ENCODE data around the gene RNF227. TPM values are rescaled to one million over a fixed set of nuclear protein-coding genes. Genes with fewer than 3 reads are reported as not detected.

The RNF227 gene
- total and polyA plus RNA-seq, 2 of the 13 experiments (the other 11 are each of a cell fraction or from before 2014, with no cell fraction given) = 0.20 to 0.79 TPM

GRCh38 chr17:7931709-7932482, 15.8 kb upstream of the RNF227 start, which contains the start of the genes CNTROB and TRAPPC1 (continued):
- TF ChIP-seq ZBTB34 (CRISPR knock-in tag; IDR thresholded peaks at IDR 0.05) (0 out of 2 replicates have a peak, but pooled peaks have one; percentile 34), ELF3 (CRISPR knock-in tag; IDR thresholded peaks at IDR 0.05) (peak; percentile 57), KDM5A (IDR thresholded peaks at IDR 0.05; ENCODE audit: borderline replicate concordance, low read length) (peak; percentile 78; the same call in 1 of the 2 replicates), SSRP1 (CRISPR knock-in tag; IDR thresholded peaks at IDR 0.05) (no peak), MNT (IDR thresholded peaks at IDR 0.05) (peak; percentile 40; the same call in 1 of the 2 replicates), KLF11 (CRISPR knock-in tag; IDR thresholded peaks at IDR 0.05) (peak; percentile 82; the same call in 1 of the 2 replicates), ZNF232 (CRISPR knock-in tag; IDR thresholded peaks at IDR 0.05; ENCODE audit: borderline replicate concordance) (0 out of 2 replicates have a peak, but pooled peaks have one; percentile 57), ZNF687 (CRISPR knock-in tag; IDR thresholded peaks at IDR 0.05) (peak; percentile 83), GZF1 (CRISPR knock-in tag; IDR thresholded peaks at IDR 0.05) (no peak), TERF1 (CRISPR knock-in tag; IDR thresholded peaks at IDR 0.05) (no peak), ZNF543 (CRISPR knock-in tag; IDR thresholded peaks at IDR 0.05) (peak; percentile 80), MEIS1 (CRISPR knock-in tag; IDR thresholded peaks at IDR 0.05; ENCODE audit: borderline replicate concordance) (peak; percentile 48; the same call in 1 of the 2 replicates), ZSCAN21 (CRISPR knock-in tag; IDR thresholded peaks at IDR 0.05; ENCODE audit: borderline replicate concordance) (0 out of 2 replicates have a peak, but pooled peaks have one; percentile 34), ZSCAN25 (CRISPR knock-in tag; IDR thresholded peaks at IDR 0.05) (peak; percentile 86), SP1 (IDR thresholded peaks at IDR 0.05) (no peak), SP1 (CRISPR knock-in tag; IDR thresholded peaks at IDR 0.05) (peak; percentile 61; the same call in 1 of the 2 replicates), ZNF678 (CRISPR knock-in tag; IDR thresholded peaks at IDR 0.05) (0 out of 2 replicates have a peak, but pooled peaks have one; percentile 47), MED13 (CRISPR knock-in tag; IDR thresholded peaks at IDR 0.05) (peak; percentile 67; the same call in 1 of the 2 replicates), THAP7 (CRISPR knock-in tag; IDR thresholded peaks at IDR 0.05) (0 out of 2 replicates have a peak, but pooled peaks have one; percentile 74)
